Activated CD8-positive, alpha-beta memory T cell treated with anti-CD3 and anti-CD28 coated beads for 1 hour (primary cell): ENCODE results near the gene TBC1D1.
"Not testable (repeated sequence)": the region's sequence is repeated elsewhere in the genome, so short reads cannot be mapped to it uniquely, and the experiment has no call there.

Source experiments
- DNase-seq, 2 donors: peaks; one replicate each; pipeline ENCODE4 v3.0.0-alpha.2; 2020; ENCODE audit warnings: low read depth in 1 of 2; ENCODE audit errors: extremely low read depth in 1 of 2

TBC1D1 gene

DNA sequence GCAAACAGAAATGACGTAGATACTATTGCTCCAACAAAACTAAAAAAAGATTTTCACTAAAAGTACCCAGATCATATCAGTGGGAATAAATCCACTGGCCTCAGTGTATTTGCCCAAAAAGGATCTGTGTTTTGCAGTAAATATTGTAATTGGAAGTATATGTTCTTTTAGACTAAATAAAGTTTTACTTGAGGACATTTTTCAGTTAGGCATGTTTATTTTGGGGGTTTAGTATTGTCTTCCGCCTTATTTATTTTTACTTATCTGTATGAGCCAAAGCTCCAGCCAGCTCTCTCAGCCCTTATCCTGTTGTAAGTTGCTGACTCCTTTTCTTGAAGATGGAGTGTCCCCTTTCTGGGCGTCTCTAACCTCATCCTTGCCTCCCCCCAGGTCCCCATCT, 119.1 kb downstream of the TBC1D1 start:
- DNase-seq, result no peak

DNA sequence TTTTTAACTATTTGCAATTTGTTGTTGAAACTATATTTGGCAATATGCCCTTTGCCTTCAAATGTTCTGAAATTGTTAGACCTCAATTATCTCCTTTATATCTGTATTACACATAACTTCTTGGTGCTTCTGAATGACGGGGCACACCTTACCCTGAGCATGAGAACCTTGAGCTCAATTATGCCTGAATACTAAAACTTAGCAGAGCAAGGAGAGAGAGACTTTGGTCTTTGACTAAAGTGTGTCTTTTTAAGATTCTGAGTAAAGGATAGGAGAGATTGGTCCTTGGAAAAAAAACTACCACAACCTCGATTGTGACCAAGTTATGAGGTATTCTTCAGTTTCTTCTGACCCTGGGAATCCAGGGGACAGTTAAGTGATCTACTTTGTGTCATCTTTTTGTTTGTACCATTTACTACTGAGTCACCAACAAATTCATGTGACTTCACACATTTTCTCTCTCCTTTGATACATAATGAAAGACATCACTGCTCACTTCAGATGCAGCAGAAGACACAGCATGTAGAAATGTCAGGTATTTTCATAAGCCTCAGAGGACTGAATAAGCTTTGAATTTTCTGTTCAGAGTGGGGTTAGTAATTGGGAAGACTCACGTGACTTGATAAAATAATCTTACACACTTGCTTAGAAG, 120.8 kb downstream of the TBC1D1 start:
- no peak for DNase-seq

DNA sequence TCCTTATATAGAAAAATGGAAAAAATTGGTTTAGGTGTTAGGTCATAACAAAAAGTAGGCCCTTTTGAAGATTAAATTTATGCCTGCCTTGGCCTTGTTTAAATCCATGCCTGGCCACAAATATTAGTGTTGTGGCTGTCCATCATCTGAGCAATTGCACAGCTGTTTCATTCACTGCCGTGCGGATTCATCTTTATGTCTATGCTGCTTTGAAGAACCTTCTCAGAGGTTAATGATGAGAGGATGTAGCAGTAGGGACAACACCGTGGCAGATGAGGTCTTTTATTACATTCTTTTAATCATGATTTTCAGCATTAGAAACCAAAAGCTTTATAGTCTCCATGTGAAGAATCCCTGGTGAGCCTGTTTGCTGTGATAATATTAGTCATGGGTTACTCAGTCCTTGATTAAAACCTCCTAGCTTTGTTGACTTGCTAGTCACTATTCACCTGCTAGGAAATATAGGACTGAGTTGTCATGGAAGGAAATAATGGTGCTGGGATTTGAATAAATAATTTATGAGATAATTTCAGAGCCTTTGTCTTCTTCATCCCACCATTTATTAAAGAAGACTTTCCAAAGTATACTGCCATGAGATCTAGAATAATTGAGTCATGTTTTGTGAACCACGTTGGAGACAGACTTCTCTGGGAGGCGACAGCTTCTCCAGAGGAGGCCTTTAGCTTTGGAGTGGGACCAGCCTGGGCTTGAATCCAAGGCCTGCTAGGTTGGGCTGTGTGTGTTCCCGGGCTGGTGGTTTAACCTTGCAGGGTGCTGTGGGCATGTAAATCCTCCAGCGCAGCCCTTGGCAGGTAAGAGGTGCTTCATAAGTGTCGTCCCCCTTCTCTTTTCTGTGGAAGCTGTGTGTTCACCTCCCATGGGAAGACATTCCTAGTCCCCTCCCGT, 122.8 kb downstream of the TBC1D1 start:
- DNase-seq, result no peak

DNA sequence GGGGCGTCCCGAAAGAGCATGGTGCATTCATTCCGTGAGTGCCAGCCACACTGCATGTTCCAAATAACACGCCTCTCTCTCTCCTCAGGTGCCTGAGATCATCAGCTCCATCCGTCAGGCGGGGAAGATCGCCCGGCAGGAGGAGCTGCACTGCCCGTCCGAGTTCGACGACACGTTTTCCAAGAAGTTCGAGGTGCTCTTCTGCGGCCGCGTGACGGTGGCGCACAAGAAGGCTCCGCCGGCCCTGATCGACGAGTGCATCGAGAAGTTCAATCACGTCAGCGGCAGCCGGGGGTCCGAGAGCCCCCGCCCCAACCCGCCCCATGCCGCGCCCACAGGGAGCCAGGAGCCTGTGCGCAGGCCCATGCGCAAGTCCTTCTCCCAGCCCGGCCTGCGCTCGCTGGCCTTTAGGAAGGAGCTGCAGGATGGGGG, 123.6 kb downstream of the TBC1D1 start:
- no peak for DNase-seq

DNA sequence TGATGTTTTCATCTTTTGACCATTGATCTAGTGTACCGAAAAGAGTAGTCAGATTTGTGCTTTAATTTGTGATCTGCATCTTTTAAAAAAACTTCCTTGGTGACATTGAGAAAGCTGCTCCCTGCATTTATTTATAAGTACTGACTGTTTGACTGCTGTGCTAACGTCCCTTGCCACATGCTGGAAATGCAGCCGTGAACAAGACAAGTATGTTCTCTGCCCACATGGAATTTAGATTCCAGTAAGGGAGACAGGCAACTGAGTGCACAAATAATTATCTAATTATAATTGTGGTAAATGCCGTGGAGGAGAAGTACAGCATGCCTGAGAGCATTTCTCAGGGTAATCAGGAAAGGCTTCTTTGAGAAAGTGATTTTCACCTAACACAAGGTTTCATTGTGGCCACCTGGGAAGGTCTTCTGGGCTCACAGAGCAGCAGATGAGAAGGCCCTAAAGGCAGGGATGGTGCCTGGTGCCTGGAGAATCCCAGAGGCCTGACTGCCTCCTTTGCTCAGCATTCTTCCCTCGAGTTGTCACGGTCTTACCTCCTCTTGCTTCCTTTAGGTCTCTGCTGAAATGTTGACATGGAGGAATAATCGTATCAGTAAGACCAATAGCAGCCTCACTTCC, 125.1 kb downstream of the TBC1D1 start:
- DNase-seq, result no peak

DNA sequence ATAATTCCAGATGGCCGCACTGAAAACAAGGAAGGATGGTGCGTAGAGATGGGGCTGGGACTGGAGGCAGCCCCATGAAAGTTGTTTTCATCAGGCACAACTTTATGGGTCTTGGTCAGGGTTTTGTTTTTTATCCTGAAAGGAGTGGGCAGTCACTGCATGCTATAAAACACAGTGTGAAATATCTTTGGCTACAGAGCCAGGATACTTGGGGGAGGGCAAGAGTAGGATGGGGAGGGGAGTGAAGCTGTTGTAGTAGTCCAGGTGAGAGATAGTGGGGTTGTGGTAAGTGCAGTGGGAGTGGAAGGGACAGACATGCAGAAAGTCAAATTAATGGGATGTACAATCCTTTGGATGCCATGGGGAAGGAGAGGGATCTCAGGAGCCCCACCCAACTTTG, 125.8 kb downstream of the TBC1D1 start:
- DNase-seq, result no peak

DNA sequence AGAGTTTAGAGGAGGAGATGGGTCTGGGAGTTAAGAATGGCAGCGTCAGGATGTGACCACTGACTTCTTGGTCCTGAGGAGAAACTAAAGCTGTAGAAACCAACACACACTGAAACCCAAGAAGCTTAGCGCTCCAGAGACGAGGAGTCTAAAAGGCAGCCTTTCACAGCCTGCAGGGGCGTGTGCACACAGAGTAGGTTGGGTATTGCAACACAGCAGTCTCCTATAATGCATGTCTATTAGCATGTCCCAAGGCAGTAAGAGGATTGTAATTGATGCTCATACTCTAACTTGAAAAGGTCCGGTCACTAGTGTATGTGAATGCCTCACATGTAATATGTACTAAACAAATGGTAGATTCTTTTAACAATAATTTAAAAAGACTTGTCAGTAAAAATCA, 126.7 kb downstream of the TBC1D1 start:
- no peak for DNase-seq

DNA sequence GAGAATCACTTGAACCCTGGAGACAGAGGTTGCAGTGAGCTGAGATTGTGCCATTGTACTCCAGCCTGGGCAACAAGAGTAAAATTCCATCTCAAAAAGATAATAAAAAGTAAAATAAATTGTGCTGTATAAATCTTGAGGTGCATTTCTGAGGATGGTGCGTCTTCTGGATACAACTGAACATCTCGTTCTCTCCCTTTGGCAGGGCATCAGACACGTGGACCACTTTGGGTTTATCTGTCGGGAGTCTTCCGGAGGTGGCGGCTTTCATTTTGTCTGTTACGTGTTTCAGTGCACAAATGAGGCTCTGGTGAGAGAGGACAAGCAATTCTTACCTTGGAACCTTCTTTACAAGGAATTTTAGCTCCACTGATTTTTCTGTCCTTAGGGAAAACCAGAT, 129.5 kb downstream of the TBC1D1 start:
- no peak for DNase-seq

DNA sequence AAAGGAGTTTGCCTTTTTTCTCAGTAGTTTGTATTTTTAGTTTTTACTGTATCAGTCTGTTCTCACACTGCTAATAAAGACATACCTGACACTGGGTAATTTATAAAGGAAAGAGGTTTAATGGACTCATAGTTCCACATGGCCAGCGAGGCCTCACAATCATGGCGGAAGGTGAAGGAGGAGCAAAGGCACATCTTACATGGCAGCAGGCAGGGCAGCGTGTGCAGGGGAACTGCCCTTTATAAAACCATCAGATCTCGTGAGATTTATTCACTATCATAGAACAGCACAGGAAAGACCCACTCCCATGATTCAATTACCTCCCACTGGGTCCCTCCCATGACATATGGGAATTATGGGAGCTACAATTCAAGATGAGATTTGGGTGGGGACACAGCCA, 130.1 kb downstream of the TBC1D1 start:
- DNase-seq, result not testable (repeated sequence)

DNA sequence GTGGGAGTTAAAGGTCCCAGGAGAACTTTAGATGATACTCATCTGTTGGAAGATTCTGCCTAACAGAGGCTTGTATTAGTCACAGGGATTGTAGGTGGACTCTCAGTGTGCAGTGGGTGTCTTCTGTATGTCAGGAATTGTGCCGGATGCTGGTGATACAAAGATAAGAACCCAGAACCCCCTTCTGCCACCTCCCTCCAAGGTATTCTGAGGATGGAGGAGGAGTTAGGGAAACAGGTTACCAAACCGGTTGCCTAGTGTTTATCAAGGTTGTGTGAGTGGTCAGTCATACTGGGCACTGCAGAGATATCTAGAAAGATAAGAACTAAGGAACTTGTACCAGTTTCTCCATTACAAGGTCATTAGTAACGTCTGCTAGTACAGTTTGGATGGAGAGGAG, 130.9 kb downstream of the TBC1D1 start:
- no peak for DNase-seq

DNA sequence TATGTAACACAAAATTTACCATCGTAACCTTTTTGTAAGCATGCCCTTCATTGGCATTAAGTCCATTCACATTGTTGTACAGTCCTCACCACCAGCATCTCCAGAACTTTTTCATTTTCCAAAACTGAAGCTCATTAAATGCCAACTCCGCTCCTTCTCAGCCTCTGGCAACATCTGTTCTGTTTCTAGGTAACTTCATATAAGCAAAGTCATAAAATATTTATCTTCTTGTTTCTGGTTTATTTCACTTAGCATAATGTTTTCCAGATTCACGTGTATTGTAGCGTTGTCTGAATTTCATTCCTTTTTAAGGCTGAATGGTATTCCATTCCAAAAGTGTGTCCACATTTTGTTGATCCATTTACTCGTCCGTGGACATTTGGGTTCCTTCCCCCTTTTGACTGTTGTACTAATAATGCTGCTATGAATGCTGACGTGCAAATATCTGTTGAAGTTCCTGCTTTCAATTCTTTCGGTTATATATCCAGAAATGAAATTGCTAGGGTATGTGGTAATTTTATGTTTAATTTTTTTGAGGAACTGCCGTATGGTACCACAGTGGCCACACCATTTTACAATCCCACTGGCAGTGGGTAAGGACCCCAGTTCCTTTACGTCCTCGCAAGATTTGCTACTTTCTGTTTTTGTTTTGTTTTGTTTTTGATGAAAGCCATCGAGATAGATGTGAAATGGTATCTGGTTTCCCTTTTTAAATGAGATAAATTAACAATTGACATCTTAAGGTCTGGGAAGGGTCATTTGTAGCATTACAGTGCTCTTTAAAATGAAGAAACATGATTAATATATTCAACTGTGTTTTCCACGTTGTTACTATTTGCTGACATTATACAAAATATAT, 132.7 kb downstream of the TBC1D1 start:
- no peak for DNase-seq

DNA sequence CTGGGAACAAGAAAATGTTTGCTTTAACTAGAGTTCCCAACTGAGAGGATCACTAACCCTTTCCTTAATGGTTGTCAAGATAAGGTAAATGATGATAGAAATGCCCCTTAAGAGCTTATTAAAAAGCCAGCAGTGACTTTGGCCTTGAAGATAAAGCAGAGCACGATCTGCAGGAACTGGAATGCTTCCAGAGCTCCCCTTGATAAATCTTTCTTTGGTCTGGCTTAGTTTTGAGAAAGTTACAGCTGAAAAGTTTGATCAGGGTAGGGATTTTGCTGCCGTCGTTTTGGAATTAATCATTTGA, 133.3 kb downstream of the TBC1D1 start:
- DNase-seq, result no peak

DNA sequence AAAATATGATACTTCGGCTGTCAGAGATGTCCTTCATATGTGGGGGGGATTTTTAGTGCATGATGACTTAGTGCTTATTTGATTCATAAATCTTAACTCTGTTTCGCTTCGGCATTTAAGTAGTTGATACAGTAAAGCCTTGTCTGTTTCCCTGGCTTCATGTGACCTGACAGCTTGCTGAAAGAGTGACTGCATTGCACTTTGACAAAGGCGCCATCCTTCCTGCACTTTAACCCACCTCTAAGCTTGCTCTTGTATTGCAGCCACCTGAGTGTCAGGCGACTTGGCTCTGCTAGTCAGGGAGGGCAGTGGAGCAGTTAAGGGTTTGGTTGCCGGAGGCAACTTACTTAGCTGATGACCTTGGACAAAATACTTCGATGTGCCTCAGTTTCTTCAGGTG, 134.8 kb downstream of the TBC1D1 start:
- DNase-seq, result no peak

DNA sequence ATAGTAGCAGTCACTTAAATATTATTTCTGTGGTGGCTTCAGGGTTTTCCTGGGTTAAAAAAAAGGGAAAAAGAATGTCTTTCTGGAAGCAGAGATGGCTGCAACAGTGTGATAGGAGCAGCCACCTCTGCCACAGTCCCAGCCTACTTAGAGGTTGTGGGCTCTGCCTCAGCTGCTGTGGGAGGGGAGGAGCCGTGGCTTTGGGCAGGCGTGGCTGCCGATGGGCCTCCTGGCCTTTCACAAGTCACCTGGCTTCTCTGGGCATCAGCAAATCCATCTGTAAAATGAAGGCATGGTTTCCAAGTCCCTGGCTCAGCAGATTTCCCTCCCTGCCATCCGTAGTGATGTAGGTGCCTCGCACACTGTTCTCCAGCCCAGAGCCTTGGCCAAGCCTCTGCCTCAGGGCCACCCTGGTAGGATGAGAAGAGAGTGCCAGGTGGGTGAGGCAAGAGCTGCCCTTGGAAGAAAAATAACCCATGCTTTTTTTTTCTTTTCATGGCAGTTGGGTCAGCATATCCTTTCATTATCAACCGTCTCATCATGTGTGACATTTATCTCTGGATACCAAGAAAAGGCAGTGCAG, 135.4 kb downstream of the TBC1D1 start:
- no peak for DNase-seq

DNA sequence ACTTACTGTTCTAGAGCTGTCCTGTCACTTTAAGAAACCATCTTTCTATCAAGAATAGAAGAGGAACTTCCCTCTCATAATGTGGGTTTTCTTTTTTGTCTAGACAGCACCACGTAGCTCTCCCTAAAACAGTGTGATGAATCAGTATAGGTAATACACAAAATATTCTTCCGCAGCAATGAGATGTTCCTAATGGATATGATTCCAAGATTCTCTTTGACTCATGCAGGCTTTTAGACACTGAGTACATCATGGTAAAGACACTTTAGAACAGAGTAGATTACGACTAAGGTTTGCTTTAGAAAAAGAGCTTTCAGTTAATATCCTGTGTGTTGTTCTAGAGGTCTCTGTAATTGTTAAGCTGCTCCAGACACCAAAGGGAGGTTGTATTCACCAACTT, 139.1 kb downstream of the TBC1D1 start:
- DNase-seq, result no peak

DNA sequence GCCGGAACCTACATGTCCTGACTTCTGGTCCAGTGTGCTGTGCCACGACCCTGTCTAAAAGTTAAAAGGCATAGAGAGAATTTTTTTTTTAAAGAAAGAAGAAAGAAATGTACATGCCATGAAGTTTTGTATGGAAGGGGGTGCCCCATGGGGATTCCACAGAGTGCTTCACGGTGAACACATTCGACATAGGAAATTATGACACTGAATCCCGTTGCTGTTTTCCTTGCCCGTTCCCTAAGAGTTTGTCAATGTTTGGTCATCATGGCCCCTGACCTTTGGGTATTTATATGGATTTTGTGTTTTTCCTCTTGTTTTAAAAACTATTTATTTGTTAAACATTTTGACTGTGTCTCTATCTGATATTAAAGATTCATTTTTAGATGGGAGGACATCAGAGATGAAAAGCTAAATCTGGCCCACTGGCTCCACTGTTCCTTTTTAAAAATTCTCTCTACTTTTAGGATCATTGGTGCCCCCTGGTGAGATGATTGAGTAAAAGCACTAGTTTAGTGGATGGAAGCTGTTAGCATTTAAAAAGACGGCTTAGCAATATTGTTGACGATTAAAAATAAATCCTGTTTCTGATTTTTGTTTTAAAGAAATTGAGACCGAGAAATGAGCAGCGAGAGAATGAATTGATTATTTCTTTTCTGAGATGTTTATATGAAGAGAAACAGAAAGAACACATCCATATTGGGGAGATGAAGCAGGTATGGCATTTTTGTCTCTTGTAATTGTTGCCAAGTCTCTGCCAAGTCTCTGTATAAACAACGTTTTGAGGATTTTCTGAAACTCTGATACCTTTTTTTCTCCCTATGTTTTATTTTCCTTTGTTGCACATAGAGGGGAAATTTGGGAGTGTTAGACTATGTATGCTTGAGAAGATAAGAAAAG, 144.3 kb downstream of the TBC1D1 start:
- peak in 1 of 2 donors; percentile 7 for DNase-seq

DNA sequence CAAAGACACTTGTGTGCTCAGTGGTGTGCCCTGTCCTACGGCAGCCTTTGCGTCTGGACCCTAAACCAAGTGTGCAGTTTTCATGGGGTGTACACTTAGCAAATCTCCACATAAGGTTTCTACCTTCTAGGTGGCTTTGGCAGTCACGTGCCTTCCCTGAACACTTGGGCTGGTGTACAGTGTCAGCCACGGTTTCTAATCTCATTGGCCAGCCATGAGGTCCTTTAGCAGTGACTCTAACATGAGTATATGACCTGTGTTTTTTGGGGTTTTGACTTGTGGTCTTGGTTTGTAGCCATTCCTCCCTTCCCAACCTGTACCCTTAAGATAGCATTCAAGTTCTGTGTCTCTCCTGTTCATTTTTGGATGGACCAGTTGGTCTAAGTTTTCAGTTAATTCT, 145.7 kb downstream of the TBC1D1 start:
- DNase-seq, result no peak

DNA sequence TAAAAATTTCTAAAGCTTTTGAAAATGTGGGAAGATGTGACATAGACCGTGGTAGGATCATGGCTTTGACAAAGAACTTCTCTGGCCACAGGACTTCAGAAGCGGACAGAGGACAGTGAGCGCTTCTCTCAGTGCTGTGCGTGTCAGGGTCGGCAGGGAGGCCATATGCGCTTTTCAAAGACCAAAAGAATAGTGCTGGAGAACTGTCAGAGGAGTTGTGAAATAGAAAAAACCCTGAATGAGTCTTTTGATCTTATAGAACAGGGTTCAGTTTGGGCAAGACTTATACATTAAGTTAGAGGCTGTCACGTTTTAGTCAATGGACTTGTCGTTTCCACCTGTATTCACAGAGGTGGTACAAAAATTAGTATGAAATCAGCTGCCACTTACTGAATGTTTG, 146.7 kb downstream of the TBC1D1 start:
- no peak for DNase-seq

DNA sequence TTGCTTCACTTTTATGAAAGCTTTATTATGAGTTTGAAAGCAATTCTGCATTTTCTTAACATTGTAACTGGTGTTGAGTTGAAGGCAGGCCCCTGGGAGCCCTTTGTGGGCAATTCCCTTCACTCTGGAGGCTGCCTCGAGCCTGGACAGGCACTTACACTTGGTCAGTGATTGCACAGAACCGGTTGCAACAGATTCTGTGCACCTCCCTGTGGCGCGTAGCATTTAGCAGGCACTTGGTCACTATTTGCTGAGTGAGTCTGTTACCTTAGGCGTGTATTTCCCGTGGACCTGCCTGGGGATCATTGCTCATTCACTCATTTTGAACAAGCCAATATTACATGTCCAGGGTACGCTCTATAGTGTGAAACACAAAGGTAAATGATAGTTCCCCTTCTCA, 149.7 kb downstream of the TBC1D1 start:
- no peak for DNase-seq

DNA sequence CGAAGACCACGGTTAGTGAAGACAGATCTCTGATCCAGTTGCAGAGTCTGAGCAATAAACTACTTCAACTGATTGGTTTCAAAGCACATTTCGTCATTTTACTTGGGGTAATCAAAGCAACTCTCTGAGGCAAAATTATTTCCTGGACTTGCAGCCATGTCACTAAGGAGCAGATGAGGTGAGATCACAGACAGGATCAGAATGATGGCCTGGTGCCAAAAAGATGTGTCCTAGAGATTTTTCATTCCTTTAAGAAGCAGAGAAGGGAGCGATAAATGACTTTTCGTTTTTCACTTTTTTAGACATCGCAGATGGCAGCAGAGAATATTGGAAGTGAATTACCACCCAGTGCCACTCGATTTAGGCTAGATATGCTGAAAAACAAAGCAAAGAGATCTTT, 153.2 kb downstream of the TBC1D1 start:
- DNase-seq, result no peak
